ENCODE measurements around the gene MRPL16. TPM values are rescaled to one million over a fixed set of nuclear protein-coding genes. Genes with fewer than 3 reads are reported as not detected.

The MRPL16 gene
- total and polyA plus RNA-seq, 2 experiments from 2014 or later = 77.4 to 176 TPM

DNA sequence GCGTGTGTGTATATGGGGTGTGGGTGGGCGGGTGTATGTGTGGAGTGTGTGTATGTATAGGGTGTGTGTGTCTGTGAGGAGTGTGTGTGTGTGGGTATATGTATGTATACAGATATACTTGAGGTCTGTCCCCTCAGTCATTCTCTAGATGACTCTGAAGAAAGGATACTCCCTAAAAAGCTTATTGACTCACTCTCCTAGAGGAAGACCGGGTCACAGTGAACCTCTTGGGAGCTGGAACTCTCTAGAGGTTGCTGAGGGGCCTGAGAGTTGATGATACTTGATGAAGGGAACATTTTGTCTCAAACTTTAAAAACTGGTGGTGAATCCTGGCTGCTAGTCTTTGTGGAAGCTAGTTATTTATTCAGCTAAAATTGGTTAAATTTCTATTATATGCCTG is 40.3 kb downstream of the MRPL16 start:
- Histone ChIP-seq H3K4me2 (no peak overlapping the region), H3K27ac (ENCODE audit: low read depth) (no peak overlapping the region), H3F3A (replicated peaks; ENCODE audit: low read depth) (no peaks in the 10 kb centered on the region), H3K79me2 (replicated peaks; ENCODE audit: insufficient read depth) (peaks cover 64% of the 10 kb centered on the region), H3K36me3 (ENCODE audit: insufficient read depth) (no peaks in the 10 kb centered on the region; the same call in 1 of the 2 replicates), H4K20me1 (replicated peaks; ENCODE audit: insufficient read depth) (peaks cover 26% of the 10 kb centered on the region), H3K9me2 (ENCODE audit: insufficient read depth) (no peaks in the 10 kb centered on the region), H3K4me3 (no peak overlapping the region), H3K27me3 (ENCODE audit: insufficient read depth) (no peaks in the 10 kb centered on the region), H2AFZ (no peak overlapping the region), H3K4me1 (ENCODE audit: insufficient read depth) (peaks cover 3% of the 10 kb centered on the region; the same call in 1 of the 2 replicates)
- Mint-ChIP-seq H3K4me1 (peaks cover 11% of the 10 kb centered on the region), H3K27me3 (ENCODE audit: insufficient read depth, low read depth, poor library complexity) (peaks cover 1% of the 10 kb centered on the region), H3K9me3 (no peaks in the 10 kb centered on the region), H3K27ac (no peak overlapping the region), H3K36me3 (ENCODE audit: low read depth) (peaks cover 19% of the 10 kb centered on the region; the same call in 2 of the 3 replicates), H3K4me3 (no peak overlapping the region)
- TF ChIP-seq, protein P1, sequence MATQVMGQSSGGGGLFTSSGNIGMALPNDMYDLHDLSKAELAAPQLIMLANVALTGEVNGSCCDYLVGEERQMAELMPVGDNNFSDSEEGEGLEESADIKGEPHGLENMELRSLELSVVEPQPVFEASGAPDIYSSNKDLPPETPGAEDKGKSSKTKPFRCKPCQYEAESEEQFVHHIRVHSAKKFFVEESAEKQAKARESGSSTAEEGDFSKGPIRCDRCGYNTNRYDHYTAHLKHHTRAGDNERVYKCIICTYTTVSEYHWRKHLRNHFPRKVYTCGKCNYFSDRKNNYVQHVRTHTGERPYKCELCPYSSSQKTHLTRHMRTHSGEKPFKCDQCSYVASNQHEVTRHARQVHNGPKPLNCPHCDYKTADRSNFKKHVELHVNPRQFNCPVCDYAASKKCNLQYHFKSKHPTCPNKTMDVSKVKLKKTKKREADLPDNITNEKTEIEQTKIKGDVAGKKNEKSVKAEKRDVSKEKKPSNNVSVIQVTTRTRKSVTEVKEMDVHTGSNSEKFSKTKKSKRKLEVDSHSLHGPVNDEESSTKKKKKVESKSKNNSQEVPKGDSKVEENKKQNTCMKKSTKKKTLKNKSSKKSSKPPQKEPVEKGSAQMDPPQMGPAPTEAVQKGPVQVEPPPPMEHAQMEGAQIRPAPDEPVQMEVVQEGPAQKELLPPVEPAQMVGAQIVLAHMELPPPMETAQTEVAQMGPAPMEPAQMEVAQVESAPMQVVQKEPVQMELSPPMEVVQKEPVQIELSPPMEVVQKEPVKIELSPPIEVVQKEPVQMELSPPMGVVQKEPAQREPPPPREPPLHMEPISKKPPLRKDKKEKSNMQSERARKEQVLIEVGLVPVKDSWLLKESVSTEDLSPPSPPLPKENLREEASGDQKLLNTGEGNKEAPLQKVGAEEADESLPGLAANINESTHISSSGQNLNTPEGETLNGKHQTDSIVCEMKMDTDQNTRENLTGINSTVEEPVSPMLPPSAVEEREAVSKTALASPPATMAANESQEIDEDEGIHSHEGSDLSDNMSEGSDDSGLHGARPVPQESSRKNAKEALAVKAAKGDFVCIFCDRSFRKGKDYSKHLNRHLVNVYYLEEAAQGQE (IDR thresholded peaks at IDR 0.05; ENCODE audit: unreplicated experiment) = no peak
- TF ChIP-seq ZNF114 (CRISPR knock-in tag; IDR thresholded peaks at IDR 0.05) (no peak), ZNF331 (CRISPR knock-in tag; IDR thresholded peaks at IDR 0.05; ENCODE audit: low read depth) (no peak), STAT1 (IDR thresholded peaks at IDR 0.05; ENCODE audit: unreplicated experiment) (no peak), NANOG (IDR thresholded peaks at IDR 0.05; ENCODE audit: borderline replicate concordance) (no peak), POLR2AphosphoS5 (IDR thresholded peaks at IDR 0.05; ENCODE audit: low read depth) (no peak), EZH2 (IDR thresholded peaks at IDR 0.05; ENCODE audit: low read depth, unreplicated experiment) (no peak), JUNB (IDR thresholded peaks at IDR 0.05; ENCODE audit: unreplicated experiment) (no peak), EZH2phosphoT487 (IDR thresholded peaks at IDR 0.05; ENCODE audit: unreplicated experiment) (no peak)
- TF ChIP-seq, protein P2, sequence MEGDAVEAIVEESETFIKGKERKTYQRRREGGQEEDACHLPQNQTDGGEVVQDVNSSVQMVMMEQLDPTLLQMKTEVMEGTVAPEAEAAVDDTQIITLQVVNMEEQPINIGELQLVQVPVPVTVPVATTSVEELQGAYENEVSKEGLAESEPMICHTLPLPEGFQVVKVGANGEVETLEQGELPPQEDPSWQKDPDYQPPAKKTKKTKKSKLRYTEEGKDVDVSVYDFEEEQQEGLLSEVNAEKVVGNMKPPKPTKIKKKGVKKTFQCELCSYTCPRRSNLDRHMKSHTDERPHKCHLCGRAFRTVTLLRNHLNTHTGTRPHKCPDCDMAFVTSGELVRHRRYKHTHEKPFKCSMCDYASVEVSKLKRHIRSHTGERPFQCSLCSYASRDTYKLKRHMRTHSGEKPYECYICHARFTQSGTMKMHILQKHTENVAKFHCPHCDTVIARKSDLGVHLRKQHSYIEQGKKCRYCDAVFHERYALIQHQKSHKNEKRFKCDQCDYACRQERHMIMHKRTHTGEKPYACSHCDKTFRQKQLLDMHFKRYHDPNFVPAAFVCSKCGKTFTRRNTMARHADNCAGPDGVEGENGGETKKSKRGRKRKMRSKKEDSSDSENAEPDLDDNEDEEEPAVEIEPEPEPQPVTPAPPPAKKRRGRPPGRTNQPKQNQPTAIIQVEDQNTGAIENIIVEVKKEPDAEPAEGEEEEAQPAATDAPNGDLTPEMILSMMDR (conservative IDR thresholded peaks at IDR 0.05; ENCODE audit: low read depth in 2 of 2) = no peak
- TF ChIP-seq, protein P3, sequence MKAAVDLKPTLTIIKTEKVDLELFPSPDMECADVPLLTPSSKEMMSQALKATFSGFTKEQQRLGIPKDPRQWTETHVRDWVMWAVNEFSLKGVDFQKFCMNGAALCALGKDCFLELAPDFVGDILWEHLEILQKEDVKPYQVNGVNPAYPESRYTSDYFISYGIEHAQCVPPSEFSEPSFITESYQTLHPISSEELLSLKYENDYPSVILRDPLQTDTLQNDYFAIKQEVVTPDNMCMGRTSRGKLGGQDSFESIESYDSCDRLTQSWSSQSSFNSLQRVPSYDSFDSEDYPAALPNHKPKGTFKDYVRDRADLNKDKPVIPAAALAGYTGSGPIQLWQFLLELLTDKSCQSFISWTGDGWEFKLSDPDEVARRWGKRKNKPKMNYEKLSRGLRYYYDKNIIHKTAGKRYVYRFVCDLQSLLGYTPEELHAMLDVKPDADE (IDR thresholded peaks at IDR 0.05) = no peak
- TF ChIP-seq, protein P4, sequence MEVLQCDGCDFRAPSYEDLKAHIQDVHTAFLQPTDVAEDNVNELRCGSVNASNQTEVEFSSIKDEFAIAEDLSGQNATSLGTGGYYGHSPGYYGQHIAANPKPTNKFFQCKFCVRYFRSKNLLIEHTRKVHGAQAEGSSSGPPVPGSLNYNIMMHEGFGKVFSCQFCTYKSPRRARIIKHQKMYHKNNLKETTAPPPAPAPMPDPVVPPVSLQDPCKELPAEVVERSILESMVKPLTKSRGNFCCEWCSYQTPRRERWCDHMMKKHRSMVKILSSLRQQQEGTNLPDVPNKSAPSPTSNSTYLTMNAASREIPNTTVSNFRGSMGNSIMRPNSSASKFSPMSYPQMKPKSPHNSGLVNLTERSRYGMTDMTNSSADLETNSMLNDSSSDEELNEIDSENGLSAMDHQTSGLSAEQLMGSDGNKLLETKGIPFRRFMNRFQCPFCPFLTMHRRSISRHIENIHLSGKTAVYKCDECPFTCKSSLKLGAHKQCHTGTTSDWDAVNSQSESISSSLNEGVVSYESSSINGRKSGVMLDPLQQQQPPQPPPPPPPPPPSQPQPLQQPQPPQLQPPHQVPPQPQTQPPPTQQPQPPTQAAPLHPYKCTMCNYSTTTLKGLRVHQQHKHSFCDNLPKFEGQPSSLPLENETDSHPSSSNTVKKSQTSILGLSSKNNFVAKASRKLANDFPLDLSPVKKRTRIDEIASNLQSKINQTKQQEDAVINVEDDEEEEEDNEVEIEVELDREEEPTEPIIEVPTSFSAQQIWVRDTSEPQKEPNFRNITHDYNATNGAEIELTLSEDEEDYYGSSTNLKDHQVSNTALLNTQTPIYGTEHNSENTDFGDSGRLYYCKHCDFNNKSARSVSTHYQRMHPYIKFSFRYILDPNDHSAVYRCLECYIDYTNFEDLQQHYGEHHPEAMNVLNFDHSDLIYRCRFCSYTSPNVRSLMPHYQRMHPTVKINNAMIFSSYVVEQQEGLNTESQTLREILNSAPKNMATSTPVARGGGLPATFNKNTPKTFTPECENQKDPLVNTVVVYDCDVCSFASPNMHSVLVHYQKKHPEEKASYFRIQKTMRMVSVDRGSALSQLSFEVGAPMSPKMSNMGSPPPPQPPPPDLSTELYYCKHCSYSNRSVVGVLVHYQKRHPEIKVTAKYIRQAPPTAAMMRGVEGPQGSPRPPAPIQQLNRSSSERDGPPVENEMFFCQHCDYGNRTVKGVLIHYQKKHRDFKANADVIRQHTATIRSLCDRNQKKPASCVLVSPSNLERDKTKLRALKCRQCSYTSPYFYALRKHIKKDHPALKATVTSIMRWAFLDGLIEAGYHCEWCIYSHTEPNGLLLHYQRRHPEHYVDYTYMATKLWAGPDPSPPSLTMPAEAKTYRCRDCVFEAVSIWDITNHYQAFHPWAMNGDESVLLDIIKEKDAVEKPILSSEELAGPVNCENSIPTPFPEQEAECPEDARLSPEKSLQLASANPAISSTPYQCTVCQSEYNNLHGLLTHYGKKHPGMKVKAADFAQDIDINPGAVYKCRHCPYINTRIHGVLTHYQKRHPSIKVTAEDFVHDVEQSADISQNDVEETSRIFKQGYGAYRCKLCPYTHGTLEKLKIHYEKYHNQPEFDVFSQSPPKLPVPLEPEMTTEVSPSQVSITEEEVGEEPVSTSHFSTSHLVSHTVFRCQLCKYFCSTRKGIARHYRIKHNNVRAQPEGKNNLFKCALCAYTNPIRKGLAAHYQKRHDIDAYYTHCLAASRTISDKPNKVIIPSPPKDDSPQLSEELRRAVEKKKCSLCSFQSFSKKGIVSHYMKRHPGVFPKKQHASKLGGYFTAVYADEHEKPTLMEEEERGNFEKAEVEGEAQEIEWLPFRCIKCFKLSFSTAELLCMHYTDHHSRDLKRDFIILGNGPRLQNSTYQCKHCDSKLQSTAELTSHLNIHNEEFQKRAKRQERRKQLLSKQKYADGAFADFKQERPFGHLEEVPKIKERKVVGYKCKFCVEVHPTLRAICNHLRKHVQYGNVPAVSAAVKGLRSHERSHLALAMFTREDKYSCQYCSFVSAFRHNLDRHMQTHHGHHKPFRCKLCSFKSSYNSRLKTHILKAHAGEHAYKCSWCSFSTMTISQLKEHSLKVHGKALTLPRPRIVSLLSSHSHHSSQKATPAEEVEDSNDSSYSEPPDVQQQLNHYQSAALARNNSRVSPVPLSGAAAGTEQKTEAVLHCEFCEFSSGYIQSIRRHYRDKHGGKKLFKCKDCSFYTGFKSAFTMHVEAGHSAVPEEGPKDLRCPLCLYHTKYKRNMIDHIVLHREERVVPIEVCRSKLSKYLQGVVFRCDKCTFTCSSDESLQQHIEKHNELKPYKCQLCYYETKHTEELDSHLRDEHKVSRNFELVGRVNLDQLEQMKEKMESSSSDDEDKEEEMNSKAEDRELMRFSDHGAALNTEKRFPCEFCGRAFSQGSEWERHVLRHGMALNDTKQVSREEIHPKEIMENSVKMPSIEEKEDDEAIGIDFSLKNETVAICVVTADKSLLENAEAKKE (CRISPR knock-in tag; IDR thresholded peaks at IDR 0.05) = no peak
- no peak for DNase-seq (ENCODE audit: low spot score)
- ATAC-seq = no peak

All from GM23338 (cell line).